ENCODE data around the gene IFNG. TPM values are rescaled to one million over a fixed set of nuclear protein-coding genes. Genes with fewer than 3 reads are reported as not detected.

IFNG gene
- total and polyA plus RNA-seq, 8 donors, result not detected

DNA sequence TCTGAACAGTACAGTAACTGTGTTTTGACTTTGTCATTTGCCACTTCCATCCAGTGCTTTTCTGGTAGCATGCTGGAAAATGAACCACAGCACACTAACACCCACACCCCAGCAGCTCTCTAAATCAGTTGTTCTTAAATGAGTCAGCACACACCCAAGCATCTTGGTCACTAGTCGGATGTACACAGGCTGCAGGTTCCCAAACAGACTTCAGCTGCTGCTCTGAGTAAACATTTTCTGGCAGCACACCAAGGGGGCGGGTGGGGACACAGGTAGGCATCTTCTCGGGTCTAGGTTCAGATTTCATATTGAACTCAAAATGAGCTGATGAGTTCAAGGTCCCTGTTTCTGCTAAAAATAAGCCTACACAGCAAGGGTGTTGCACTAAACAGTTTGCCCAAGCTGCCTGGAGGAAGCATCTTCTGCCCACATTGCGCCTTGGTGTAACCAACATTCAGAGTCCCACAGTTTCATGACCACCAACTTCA is 39.8 kb downstream of the IFNG start:
- WGBS, 5 donors, result 45 to 62% (median 49%) methylated on average over 4 of the region's 4 CpGs
- no peaks in the 10 kb centered on the region for H3K27me3 ChIP-seq
- no peak overlapping the region for H3K27ac ChIP-seq
- no peaks in the 10 kb centered on the region for H3K36me3 ChIP-seq
- no peak for TF ChIP-seq EP300 (IDR thresholded peaks at IDR 0.05)
- no peak for TF ChIP-seq POLR2A (IDR thresholded peaks at IDR 0.05)
- TF ChIP-seq POLR2AphosphoS5 (IDR thresholded peaks at IDR 0.05), result no peak
- TF ChIP-seq, protein P1, sequence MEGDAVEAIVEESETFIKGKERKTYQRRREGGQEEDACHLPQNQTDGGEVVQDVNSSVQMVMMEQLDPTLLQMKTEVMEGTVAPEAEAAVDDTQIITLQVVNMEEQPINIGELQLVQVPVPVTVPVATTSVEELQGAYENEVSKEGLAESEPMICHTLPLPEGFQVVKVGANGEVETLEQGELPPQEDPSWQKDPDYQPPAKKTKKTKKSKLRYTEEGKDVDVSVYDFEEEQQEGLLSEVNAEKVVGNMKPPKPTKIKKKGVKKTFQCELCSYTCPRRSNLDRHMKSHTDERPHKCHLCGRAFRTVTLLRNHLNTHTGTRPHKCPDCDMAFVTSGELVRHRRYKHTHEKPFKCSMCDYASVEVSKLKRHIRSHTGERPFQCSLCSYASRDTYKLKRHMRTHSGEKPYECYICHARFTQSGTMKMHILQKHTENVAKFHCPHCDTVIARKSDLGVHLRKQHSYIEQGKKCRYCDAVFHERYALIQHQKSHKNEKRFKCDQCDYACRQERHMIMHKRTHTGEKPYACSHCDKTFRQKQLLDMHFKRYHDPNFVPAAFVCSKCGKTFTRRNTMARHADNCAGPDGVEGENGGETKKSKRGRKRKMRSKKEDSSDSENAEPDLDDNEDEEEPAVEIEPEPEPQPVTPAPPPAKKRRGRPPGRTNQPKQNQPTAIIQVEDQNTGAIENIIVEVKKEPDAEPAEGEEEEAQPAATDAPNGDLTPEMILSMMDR (IDR thresholded peaks at IDR 0.05), result no peak
- no peak for DNase-seq
- H3K4me1 ChIP-seq, result no peaks in the 10 kb centered on the region
- no peaks in the 10 kb centered on the region for H3K9me3 ChIP-seq
- no peak overlapping the region for H3K4me3 ChIP-seq
- intact Hi-C loops (cut with DNase I; ENCODE audit: low total_unique reads), result no loop called here

DNA sequence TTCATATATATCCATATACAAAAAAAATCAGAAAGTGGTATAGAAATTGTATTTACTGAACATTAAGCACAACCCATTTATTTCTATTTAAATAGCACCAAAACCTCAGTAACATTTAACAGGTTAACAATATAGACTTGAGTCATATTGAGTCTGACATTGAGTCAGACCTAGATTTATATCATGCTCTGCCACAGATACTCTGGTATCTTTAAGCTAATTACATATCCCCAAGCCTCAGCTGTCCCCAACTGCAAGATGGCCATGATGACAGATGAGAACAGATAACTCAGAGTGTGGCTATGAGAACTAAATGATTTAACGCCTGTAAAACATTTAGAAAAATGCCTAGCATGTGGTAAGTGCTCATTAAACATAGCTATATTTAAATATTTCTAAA is 40.3 kb downstream of the IFNG start:
- DNase-seq, result no peak
- Histone ChIP-seq H3K9me3 (no peaks in the 10 kb centered on the region), H3K27ac (no peak overlapping the region), H3K36me3 (no peaks in the 10 kb centered on the region), H3K4me3 (no peak overlapping the region), H3K27me3 (no peaks in the 10 kb centered on the region), H3K4me1 (no peaks in the 10 kb centered on the region)
- TF ChIP-seq, protein P1 (IDR thresholded peaks at IDR 0.05), result no peak
- 62 to 70% (median 64%) methylated on average over 1 of the region's 1 CpG for WGBS, 5 donors
- intact Hi-C loops (cut with DNase I; ENCODE audit: low total_unique reads), result no loop called here

DNA sequence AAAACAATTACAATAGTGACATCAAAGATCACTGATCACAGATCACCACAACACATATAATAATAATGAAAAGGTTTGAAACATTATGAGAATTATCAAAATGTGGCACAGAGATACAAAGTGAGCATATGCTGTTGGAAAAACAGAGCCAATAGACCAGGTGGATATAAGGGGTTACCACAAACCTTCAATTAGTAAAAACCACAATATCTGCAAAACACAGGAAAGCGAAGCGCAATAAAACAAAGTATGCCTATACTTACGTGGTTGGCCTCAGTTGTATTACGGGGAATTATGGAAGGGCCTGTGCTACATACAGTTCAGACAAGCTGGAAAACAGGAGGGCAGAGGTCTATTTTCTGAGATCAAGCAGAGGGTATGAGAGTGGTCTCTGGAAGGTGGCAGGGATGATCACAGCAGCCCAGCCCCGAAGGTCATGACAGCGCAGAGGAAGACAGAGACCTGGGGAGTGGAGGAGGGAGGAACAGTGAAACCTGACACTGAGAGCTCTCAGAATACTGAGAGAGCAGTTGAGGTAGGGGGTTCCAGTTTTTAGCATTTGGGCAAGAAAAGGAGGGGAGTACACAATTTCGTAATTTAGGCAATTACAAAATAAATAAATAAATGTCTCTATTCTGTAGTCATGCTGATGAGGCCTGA is 41.3 kb downstream of the IFNG start:
- Histone ChIP-seq H3K27ac (no peak overlapping the region), H3K4me3 (no peak overlapping the region), H3K9me3 (no peaks in the 10 kb centered on the region), H3K36me3 (no peaks in the 10 kb centered on the region), H3K27me3 (no peaks in the 10 kb centered on the region), H3K4me1 (no peaks in the 10 kb centered on the region)
- WGBS, 5 donors, result 64 to 78% (median 72%) methylated on average over 7 of the region's 7 CpGs
- TF ChIP-seq, protein P1 (IDR thresholded peaks at IDR 0.05), result no peak
- no peak for TF ChIP-seq EP300 (IDR thresholded peaks at IDR 0.05)
- TF ChIP-seq POLR2AphosphoS5 (IDR thresholded peaks at IDR 0.05), result no peak
- TF ChIP-seq POLR2A (IDR thresholded peaks at IDR 0.05), result no peak
- DNase-seq, result no peak
- intact Hi-C loops (cut with DNase I; ENCODE audit: low total_unique reads), result no loop called here

DNA sequence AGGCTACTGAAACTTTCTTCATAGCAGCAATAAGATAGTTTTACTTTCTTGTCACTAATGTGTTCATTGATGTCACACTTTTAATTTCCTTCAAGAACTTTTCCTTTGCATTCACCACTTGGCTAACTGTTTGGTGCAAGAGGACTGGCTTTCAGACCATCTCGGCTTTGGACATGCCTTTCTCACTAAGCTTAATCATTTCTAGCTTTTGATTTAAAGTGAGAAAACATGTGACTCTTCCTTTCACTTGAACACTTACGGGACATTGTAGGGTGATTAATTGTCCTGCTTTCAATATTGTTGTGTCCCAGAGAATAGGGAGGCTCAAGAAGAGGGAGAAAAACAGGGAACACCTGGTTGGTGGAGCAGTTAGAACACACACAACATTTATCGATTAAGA is 41.9 kb downstream of the IFNG start:
- H3K9me3 ChIP-seq, result no peaks in the 10 kb centered on the region
- H3K4me1 ChIP-seq, result no peaks in the 10 kb centered on the region
- 56 to 80% (median 59%) methylated on average over 3 of the region's 3 CpGs for WGBS, 5 donors
- H3K27me3 ChIP-seq, result no peaks in the 10 kb centered on the region
- no peak for DNase-seq
- no peaks in the 10 kb centered on the region for H3K36me3 ChIP-seq
- no peak overlapping the region for H3K4me3 ChIP-seq
- H3K27ac ChIP-seq, result no peak overlapping the region
- intact Hi-C loops (cut with DNase I; ENCODE audit: low total_unique reads), result no loop called here
- TF ChIP-seq POLR2A (IDR thresholded peaks at IDR 0.05) (no peak), EP300 (IDR thresholded peaks at IDR 0.05) (no peak), POLR2AphosphoS5 (IDR thresholded peaks at IDR 0.05) (no peak)
- TF ChIP-seq, protein P1 (IDR thresholded peaks at IDR 0.05), result no peak
